Measurements from ENCODE around the gene MTF2.
A peak's percentile ranks its signal among the peaks of the same experiment; 100 is the strongest.
"Not testable (repeated sequence)": the region's sequence is repeated elsewhere in the genome, so short reads cannot be mapped to it uniquely, and the experiment has no call there.

Gene MTF2

GRCh38 chr1:93164816-93165215 lies 85.7 kb downstream of the MTF2 start:
- peak overlapping the region; percentile 85 for H3K27ac ChIP-seq
- TF ChIP-seq, protein P1, sequence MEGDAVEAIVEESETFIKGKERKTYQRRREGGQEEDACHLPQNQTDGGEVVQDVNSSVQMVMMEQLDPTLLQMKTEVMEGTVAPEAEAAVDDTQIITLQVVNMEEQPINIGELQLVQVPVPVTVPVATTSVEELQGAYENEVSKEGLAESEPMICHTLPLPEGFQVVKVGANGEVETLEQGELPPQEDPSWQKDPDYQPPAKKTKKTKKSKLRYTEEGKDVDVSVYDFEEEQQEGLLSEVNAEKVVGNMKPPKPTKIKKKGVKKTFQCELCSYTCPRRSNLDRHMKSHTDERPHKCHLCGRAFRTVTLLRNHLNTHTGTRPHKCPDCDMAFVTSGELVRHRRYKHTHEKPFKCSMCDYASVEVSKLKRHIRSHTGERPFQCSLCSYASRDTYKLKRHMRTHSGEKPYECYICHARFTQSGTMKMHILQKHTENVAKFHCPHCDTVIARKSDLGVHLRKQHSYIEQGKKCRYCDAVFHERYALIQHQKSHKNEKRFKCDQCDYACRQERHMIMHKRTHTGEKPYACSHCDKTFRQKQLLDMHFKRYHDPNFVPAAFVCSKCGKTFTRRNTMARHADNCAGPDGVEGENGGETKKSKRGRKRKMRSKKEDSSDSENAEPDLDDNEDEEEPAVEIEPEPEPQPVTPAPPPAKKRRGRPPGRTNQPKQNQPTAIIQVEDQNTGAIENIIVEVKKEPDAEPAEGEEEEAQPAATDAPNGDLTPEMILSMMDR (IDR thresholded peaks at IDR 0.05), result no peak
- no peaks in the 10 kb centered on the region for H3K27me3 ChIP-seq
- peaks cover 26 to 30% of the 10 kb centered on the region in 2 experiments for H3K4me1 ChIP-seq (ENCODE audit: control insufficient read depth in 1 of 2, insufficient read depth in 1 of 2, low read depth in 1 of 2, low read length in 1 of 2)
- no peaks in the 10 kb centered on the region for H3K36me3 ChIP-seq
- H3K4me3 ChIP-seq (ENCODE audit: low read depth in 1 of 2, low read length in 1 of 2), result peak overlapping the region; percentile 14 to 17
- no peaks in the 10 kb centered on the region for H3K9me3 ChIP-seq

DNA sequence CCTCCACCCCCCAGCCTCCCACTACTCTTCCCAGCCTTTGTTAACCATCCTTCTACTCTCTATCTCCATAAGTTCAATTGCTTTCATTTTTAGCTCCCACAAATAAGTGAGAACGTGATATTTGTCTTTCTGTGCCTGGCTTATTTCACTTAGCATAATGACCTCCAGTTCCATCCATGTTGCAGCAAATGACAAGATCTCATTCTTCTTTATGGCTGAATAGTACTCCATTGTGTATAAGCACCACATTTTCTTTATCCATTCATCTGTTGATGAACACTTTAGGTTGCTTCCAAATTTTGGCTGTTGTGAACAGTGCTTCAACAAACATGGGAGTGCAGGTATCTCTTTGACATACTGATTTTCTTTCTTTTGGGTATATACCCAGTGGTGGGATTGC lies 86.8 kb downstream of the MTF2 start:
- H3K9me3 ChIP-seq; H3K36me3 ChIP-seq; H3K4me3 ChIP-seq (ENCODE audit: low read depth in 1 of 2, low read length in 1 of 2); H3K27me3 ChIP-seq: not testable (repeated sequence)
- Histone ChIP-seq H3K4me1 (ENCODE audit: control insufficient read depth in 1 of 2, insufficient read depth in 1 of 2, low read depth in 1 of 2, low read length in 1 of 2) (peaks cover 26 to 33% of the 10 kb centered on the region in 2 experiments), H3K27ac (peak overlapping the region; percentile 85)

- TF ChIP-seq, protein P1 (IDR thresholded peaks at IDR 0.05), result no peak
- H3K27ac ChIP-seq, result no peak overlapping the region
- no peaks in the 10 kb centered on the region for H3K36me3 ChIP-seq
- no peaks in the 10 kb centered on the region for H3K9me3 ChIP-seq
- peaks cover 19 to 34% of the 10 kb centered on the region in 2 experiments for H3K4me1 ChIP-seq (ENCODE audit: control insufficient read depth in 1 of 2, insufficient read depth in 1 of 2, low read depth in 1 of 2, low read length in 1 of 2)
- H3K27me3 ChIP-seq, result no peaks in the 10 kb centered on the region
- H3K4me3 ChIP-seq (ENCODE audit: low read depth in 1 of 2, low read length in 1 of 2), result no peak overlapping the region
These were observed 87.9 kb downstream of the MTF2 start for GRCh38 chr1:93167006-93167405.

- H3K9me3 ChIP-seq; H3K36me3 ChIP-seq; H3K27me3 ChIP-seq; H3K27ac ChIP-seq; H3K4me3 ChIP-seq (ENCODE audit: low read depth in 1 of 2, low read length in 1 of 2): not testable (repeated sequence)
- peaks cover 10 to 22% of the 10 kb centered on the region in 2 experiments for H3K4me1 ChIP-seq (ENCODE audit: control insufficient read depth in 1 of 2, insufficient read depth in 1 of 2, low read depth in 1 of 2, low read length in 1 of 2)
These were observed 91.1 kb downstream of the MTF2 start for GRCh38 chr1:93170141-93170678.

DNA sequence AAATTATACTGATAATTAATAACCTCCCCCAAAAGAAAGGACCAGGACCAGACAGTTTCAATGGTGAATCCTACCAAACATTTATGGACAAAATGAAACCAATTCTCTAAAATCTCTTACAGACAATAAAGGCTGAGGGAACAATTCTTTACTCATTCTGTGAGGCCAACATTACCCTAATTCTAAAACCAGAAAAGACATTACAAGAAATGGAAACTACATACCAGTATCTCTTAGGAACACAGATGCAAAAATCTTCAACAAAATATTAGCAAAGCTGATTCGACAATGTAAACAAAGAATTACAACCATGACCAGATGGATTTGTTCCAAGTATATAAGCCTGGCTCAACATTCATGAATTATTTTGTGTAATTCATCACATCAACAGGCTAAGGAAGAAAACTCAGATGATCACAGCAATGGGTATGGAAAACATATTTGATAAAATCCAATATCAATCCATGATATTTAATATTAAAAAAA lies 92.5 kb downstream of the MTF2 start:
- H3K36me3 ChIP-seq, result no peaks in the 10 kb centered on the region
- H3K27me3 ChIP-seq, result no peaks in the 10 kb centered on the region
- H3K4me1 ChIP-seq (ENCODE audit: control insufficient read depth in 1 of 2, insufficient read depth in 1 of 2, low read depth in 1 of 2, low read length in 1 of 2), result peaks cover 2 to 17% of the 10 kb centered on the region in 2 experiments
- peak overlapping the region; percentile 28 for H3K27ac ChIP-seq
- no peak overlapping the region for H3K4me3 ChIP-seq (ENCODE audit: low read depth in 1 of 2, low read length in 1 of 2)
- TF ChIP-seq, protein P1 (IDR thresholded peaks at IDR 0.05), result no peak
- H3K9me3 ChIP-seq, result no peaks in the 10 kb centered on the region

DNA sequence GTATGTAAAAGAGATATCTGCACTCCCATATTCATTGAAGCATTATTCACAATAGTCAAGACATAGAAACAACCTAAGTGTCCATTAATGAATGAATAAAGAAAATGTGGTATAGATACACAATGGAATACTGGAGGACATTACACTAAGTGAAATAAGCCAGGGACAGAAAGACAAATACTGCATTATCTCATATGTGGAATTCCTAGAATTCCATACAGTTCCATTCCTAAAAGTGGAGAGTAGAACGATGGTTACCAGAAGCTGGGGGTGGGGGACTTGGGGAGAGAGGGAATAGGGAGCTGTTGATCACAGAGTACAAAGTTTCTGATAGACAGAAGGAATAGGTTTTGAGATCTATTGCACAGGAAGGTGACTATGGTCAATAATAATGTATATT lies 93.7 kb downstream of the MTF2 start:
- no peaks in the 10 kb centered on the region for H3K27me3 ChIP-seq
- peaks cover 10 to 27% of the 10 kb centered on the region in 2 experiments for H3K4me1 ChIP-seq (ENCODE audit: control insufficient read depth in 1 of 2, insufficient read depth in 1 of 2, low read depth in 1 of 2, low read length in 1 of 2)
- no peaks in the 10 kb centered on the region for H3K36me3 ChIP-seq
- no peak overlapping the region for H3K27ac ChIP-seq
- H3K9me3 ChIP-seq, result no peaks in the 10 kb centered on the region
- TF ChIP-seq, protein P1 (IDR thresholded peaks at IDR 0.05), result no peak
- H3K4me3 ChIP-seq (ENCODE audit: low read depth in 1 of 2, low read length in 1 of 2), result no peak overlapping the region

DNA sequence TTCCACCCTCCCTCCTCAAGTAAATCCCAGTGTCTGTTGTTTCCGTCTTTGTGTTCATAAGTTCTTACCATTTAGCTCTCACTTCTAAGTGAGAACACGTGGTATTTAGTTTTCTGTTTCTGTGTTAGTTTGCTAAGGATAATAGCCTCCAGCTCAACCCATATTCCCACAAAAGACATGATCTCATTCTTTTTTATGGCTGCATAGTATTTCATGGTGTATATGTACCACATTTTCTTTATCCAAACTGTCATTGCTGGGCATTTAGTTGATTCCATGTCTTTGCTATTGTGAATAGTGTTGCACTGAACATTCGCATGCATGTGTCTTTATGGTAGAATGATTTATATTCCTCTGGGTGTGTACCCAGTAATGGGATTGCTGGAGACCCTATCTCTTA lies 95.6 kb downstream of the MTF2 start:
- H3K4me3 ChIP-seq (ENCODE audit: low read depth in 1 of 2, low read length in 1 of 2), result not testable (repeated sequence)

More for the DNA sequence above, 95.6 kb downstream of the MTF2 start:
- H3K27ac ChIP-seq, H3K36me3 ChIP-seq, H3K27me3 ChIP-seq, H3K9me3 ChIP-seq: not testable (repeated sequence)
- H3K4me1 ChIP-seq (ENCODE audit: control insufficient read depth in 1 of 2, insufficient read depth in 1 of 2, low read depth in 1 of 2, low read length in 1 of 2), result peaks cover 25 to 40% of the 10 kb centered on the region in 2 experiments

Data from neutrophil (primary cell).